ENCODE measurements around the gene DNASE1L3. TPM values are rescaled to one million over a fixed set of nuclear protein-coding genes. Genes with fewer than 3 reads are reported as not detected.
A peak's percentile ranks its signal among the peaks of the same experiment; 100 is the strongest.

DNASE1L3 gene
- total RNA-seq, 4 donors from 2014 or later, result 0.80 to 2.9 (median 2.2) TPM; not detected in 1

DNA sequence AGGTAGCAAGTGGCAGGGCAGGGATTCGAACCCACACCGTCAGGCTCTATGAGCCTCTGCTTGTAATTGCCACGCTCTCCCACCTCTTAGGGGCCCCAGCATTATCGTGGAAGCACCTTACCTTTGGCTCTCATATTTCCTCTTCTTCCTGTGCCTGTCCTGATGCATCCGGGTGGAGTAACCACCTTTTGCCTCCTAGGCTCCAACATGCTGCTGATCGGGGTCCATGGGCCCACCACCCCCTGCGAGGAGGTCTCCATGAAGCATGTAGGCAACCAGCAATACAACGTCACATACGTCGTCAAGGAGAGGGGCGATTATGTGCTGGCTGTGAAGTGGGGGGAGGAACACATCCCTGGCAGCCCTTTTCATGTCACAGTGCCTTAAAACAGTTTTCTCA lies 40.4 kb downstream of the DNASE1L3 start:
- Histone ChIP-seq H3K4me1 (peaks cover 35 to 65% (median 49%) of the 10 kb centered on the region in 4 donors), H3K27me3 (no peaks in the 10 kb centered on the region), H3K9me3 (no peaks in the 10 kb centered on the region), H3K27ac (replicated peaks in 1 of 4) (peak overlapping the region in 2 of 4 donors; percentile 39 to 82), H3K4me3 (no peak overlapping the region), H3K36me3 (peaks cover 15 to 55% (median 39%) of the 10 kb centered on the region in 4 donors)
- DNase-seq (ENCODE audit: extremely low spot score), result no peak
- intact Hi-C loops (cut with DNase I), result loop anchor here (5.0 to 10.0 kb wide), 2 partner anchors 163 to 296 kb away; partner anchors contain the start of gene FLNB
- WGBS, result 82% methylated on average over 11 of the region's 11 CpGs
- TF ChIP-seq POLR2A (IDR thresholded peaks at IDR 0.05; ENCODE audit: low read depth) (no peak), EP300 (IDR thresholded peaks at IDR 0.05) (no peak), POLR2AphosphoS5 (IDR thresholded peaks at IDR 0.05) (no peak)
- TF ChIP-seq, protein P1, sequence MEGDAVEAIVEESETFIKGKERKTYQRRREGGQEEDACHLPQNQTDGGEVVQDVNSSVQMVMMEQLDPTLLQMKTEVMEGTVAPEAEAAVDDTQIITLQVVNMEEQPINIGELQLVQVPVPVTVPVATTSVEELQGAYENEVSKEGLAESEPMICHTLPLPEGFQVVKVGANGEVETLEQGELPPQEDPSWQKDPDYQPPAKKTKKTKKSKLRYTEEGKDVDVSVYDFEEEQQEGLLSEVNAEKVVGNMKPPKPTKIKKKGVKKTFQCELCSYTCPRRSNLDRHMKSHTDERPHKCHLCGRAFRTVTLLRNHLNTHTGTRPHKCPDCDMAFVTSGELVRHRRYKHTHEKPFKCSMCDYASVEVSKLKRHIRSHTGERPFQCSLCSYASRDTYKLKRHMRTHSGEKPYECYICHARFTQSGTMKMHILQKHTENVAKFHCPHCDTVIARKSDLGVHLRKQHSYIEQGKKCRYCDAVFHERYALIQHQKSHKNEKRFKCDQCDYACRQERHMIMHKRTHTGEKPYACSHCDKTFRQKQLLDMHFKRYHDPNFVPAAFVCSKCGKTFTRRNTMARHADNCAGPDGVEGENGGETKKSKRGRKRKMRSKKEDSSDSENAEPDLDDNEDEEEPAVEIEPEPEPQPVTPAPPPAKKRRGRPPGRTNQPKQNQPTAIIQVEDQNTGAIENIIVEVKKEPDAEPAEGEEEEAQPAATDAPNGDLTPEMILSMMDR (IDR thresholded peaks at IDR 0.05), result no peak

DNA sequence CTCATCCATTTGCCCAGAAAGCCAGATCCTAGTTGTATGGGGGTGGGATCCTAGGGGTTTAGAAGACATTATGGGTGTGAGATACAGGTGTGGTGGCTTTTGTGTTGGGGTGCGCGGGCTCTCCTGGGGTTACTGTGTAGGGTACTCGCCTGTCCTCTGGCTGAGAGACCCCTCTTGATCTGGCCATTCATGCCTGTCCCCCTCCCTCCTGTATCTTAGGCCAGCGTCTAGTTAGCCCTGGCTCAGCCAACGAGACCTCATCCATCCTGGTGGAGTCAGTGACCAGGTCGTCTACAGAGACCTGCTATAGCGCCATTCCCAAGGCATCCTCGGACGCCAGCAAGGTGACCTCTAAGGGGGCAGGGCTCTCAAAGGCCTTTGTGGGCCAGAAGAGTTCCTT lies 41.4 kb downstream of the DNASE1L3 start:
- TF ChIP-seq, protein P1 (IDR thresholded peaks at IDR 0.05), result no peak
- TF ChIP-seq EP300 (IDR thresholded peaks at IDR 0.05) (no peak), POLR2AphosphoS5 (IDR thresholded peaks at IDR 0.05) (no peak), POLR2A (IDR thresholded peaks at IDR 0.05; ENCODE audit: low read depth) (no peak)
- DNase-seq (ENCODE audit: extremely low spot score), result no peak
- 85% methylated on average over 9 of the region's 9 CpGs for WGBS
- H3K9me3 ChIP-seq, result no peaks in the 10 kb centered on the region
- no peak overlapping the region for H3K4me3 ChIP-seq
- H3K27ac ChIP-seq (replicated peaks in 1 of 4), result peak overlapping the region in 3 of 4 donors; percentile 39 to 82 (median 53)
- peaks cover 15 to 65% (median 48%) of the 10 kb centered on the region in 4 donors for H3K36me3 ChIP-seq
- H3K27me3 ChIP-seq, result no peaks in the 10 kb centered on the region
- H3K4me1 ChIP-seq, result peaks cover 37 to 65% (median 49%) of the 10 kb centered on the region in 4 donors
- intact Hi-C loops (cut with DNase I), result no loop called here

DNA sequence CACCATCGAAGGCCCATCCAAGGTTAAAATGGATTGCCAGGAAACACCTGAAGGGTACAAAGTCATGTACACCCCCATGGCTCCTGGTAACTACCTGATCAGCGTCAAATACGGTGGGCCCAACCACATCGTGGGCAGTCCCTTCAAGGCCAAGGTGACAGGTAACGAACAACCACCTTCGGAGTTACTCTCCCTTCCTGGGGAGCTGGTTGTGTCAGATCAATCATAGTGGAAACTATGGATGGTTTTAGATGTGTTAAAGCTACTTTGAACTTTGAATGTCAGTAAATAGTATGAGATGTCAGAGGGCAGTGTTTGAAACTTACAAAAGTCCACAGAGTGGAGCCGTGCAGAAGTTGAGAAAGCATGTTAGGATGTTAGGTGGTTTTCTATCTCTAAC lies 42.3 kb downstream of the DNASE1L3 start:
- DNase-seq (ENCODE audit: extremely low spot score), result no peak
- intact Hi-C loops (cut with DNase I), result no loop called here
- Histone ChIP-seq H3K4me1 (peaks cover 38 to 65% (median 49%) of the 10 kb centered on the region in 4 donors), H3K27me3 (no peaks in the 10 kb centered on the region), H3K27ac (replicated peaks in 1 of 4) (peak overlapping the region; percentile 29 to 82 (median 73)), H3K9me3 (no peaks in the 10 kb centered on the region), H3K4me3 (no peak overlapping the region), H3K36me3 (peaks cover 15 to 73% (median 52%) of the 10 kb centered on the region in 4 donors)
- WGBS, result 76% methylated on average over 7 of the region's 7 CpGs
- TF ChIP-seq, protein P1 (IDR thresholded peaks at IDR 0.05), result no peak
- no peak for TF ChIP-seq POLR2AphosphoS5 (IDR thresholded peaks at IDR 0.05)
- TF ChIP-seq POLR2A (IDR thresholded peaks at IDR 0.05; ENCODE audit: low read depth), result no peak
- no peak for TF ChIP-seq EP300 (IDR thresholded peaks at IDR 0.05)

DNA sequence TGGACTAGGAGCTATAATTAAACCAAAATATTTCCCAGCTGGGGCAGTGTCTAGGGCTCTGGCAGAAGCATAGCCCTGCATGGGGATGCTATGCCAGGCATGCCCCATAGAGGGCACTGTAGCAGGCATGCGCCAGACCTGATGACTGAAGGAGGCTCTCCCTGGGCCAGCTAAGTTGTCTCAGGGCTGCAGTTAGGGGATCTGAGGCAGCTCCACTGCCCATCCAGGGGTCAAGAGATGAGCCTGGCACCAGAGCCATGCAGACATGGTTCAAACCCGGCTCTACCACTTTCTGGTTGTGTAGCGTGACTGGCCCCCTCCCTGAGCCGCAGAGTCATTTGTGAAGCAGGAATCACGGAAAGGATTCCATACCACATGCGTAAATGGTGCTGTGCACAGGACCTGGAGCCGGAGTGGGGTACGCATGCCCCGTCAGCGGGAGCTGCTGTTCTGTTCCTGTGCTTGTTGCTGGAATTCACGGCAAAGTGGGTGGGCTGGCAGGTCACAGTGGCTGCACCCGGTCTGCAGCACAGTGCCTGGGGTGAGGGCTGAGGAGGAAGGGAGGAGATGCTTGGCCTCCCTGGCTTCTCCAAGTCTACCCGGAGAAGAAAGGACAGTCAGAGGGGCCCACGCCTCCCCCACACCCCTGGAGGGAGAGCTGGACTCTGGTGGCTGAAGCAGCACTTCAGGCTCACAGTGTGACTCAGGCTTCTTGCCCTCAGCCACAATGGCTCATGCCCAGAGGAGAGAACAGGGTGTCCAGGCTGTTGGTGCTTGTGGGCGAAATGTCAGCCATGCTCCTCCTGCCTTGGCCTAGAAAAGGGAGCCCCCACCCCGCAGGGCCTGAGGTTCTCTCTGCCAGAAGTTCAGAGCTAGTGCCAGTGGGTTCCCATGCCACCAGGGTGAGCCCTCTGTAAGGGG lies 43.1 kb downstream of the DNASE1L3 start:
- Histone ChIP-seq H3K27ac (replicated peaks in 1 of 4) (peak overlapping the region; percentile 29 to 82 (median 73)), H3K4me3 (no peak overlapping the region), H3K27me3 (no peaks in the 10 kb centered on the region), H3K4me1 (peaks cover 38 to 69% (median 53%) of the 10 kb centered on the region in 4 donors), H3K9me3 (no peaks in the 10 kb centered on the region), H3K36me3 (peaks cover 15 to 81% (median 55%) of the 10 kb centered on the region in 4 donors)
- peak in 1 of 2 donors; percentile 52 for TF ChIP-seq POLR2AphosphoS5 (IDR thresholded peaks at IDR 0.05)
- TF ChIP-seq POLR2A (IDR thresholded peaks at IDR 0.05; ENCODE audit: low read depth), result no peak
- TF ChIP-seq, protein P1 (IDR thresholded peaks at IDR 0.05), result peak; percentile 76 to 96 (median 87)
- intact Hi-C loops (cut with DNase I), result no loop called here
- DNase-seq (ENCODE audit: extremely low spot score), result no peak
- 84% methylated on average over 12 of the region's 16 CpGs for WGBS

Measured in esophagus muscularis mucosa (tissue), 4 donors.